Stimulated activated CD4-positive, alpha-beta T cell treated with anti-CD3 and anti-CD28 coated beads, Interleukin-1b, Interleukin-23, amount 100 ng/mL, for 4 hours (primary cell): Measurements from ENCODE around the gene POU2F1.

Experiments used
- DNase-seq, 2 donors: peaks; one replicate each; pipeline ENCODE4 v3.0.0-alpha.2; 2020; ENCODE audit warnings: low read depth in 2 of 2

The POU2F1 gene

DNA sequence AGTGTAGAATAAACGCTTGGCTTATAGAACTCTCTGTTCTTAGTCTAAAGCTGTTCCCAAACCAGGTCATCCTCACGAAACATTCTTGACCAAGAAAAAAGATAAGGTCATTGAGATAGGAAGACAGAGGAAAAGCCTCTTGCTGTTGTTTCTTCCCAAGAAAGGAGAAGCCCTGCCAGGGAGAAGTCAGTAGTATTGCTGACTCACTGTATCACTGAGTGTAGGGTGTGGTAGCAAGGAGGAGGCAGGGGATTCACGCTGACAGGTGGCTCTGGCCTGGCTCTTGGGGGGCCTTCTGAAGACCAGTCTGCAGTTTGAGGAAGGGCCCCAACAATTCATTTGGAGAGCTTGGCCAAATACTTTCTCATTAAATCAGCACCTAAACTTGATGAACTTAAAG, 199.8 kb downstream of the POU2F1 start:
- DNase-seq: no peak

DNA sequence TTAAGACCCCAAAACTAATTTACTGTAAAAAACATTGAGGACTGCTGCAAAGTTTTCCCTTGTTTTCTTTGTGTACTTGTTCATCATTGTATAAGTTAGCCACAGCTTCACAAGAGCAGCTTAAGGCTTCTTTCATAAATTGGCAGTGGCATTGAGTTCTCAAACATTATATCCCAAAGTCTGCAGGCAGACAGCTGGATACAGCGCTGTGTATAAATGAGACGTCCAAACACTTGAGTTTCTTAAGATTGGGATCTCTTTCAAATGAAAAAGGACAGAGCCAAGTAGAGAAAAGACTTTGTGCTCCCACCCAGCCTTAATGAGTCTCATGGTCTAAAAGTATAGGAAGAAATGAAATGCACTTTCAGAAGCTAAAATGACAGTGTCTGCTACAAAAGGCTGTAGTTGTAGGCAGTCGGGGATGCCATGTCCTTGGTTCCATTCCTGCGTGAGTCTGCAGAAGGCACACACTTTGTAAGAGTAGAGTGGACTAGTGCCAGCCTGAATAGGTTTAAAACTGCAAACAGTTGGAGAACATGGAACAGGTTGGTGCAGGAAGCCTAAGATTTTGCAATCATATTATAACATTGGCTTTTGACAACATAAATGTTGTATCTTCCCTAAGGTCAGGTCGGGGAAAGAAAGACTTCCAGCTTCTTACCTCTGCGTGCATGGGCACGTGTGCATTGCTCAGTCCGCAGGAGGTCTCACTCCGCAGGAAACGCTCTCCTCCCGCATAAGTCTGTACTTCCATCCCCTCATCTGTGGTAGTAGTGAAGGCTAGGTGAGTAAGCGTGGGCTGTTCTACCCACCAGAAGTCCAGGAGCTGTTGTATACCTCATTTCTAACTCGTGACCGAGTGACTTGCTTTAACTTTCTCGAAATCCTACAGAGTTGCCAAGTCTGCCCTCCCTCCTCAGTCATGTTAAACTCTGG, 203.3 kb downstream of the POU2F1 start:
- no peak for DNase-seq

DNA sequence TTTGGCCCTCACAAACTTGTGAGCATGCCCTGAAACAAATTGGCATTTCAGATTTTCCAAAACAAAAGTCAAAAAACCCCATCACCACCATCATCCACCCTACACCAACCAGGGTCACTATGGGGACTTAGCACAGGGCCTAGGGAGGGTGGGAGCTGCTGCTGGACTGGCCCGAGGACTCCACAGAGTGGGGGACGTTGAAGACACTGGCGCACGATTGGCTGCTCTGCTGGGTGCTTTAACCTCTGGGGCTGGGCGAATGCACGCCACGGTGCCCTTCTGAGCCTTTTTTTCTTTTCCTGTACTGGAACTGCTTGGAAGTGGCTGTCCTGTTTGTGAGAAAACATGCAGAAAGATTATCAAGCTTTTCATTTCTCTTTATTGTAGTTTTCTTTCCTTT, 204.8 kb downstream of the POU2F1 start:
- DNase-seq: no peak

DNA sequence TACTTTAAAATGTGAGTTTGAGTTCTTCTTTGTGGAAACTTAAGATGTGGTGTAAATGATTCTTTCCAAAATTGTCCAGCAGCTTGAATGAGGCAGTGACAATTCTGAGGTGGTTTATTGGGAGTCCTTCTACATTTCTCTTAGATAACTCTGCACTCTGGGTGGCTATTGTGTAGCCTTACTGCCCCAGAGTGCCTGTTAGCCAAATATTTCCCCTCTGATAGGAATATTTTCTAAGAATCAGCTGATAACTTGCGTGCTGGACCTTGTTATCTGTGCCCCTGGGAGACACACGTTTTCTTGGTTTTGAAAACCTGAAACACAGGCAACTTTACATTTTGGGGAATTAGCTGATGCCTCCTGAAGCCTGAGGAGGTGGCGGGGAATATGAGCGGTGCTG, 206.0 kb downstream of the POU2F1 start:
- DNase-seq: no peak

DNA sequence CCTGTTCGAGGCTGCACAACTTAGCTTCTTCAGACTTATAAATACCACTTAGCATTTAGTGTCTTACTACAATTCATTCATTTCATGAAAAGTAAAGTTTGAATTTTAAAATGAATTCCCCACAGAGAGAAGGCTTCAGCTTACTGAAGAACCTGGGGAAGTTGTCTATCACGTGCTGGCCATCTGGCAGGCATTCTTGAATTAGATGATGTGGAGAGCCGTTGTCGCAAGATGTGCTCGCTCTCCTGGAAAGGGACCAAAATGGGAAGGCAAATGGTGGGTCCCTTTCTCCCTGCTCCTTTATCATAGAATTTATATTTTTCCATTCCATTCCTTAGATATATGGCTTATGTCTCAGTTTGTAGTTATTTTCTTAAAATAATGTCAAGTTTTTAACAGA, 207.2 kb downstream of the POU2F1 start:
- no peak for DNase-seq

DNA sequence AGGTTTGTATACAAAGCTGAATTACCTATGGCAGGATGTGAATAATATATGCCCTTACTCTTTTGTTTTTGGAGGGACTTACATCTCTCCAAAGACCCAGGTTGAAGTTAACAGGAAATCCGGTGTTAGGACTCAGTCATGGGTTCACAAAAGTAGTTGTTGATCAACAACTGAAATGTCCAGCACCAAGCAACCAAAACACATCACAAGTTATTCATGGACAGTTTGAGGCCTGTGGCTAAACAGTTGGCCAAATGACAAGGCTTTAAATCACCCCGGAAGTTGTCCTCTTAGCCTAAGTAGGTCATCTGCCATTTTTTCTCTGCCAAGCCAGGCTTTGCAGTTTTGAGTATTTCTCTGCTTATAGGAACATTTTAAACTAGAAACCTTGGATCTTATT, 207.7 kb downstream of the POU2F1 start:
- no peak for DNase-seq

DNA sequence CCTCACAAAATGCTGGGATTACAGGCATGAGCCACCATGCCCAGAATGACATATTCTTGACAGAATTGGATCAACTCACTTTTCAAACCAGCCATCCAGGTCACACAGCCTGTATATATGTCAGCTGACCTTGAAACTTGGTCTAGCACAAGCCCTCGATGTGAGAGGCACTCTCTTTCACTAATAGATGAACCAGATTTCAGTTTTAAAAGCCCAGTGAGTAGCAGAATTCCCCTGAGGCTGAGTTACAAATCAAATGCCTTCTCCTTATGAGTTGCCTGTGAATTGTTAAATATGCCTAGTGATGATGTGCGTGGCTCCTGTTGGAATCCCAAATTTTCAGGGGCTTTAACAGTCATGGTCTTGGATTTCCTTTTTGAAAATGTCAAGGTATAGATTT, 208.9 kb downstream of the POU2F1 start:
- no peak for DNase-seq

DNA sequence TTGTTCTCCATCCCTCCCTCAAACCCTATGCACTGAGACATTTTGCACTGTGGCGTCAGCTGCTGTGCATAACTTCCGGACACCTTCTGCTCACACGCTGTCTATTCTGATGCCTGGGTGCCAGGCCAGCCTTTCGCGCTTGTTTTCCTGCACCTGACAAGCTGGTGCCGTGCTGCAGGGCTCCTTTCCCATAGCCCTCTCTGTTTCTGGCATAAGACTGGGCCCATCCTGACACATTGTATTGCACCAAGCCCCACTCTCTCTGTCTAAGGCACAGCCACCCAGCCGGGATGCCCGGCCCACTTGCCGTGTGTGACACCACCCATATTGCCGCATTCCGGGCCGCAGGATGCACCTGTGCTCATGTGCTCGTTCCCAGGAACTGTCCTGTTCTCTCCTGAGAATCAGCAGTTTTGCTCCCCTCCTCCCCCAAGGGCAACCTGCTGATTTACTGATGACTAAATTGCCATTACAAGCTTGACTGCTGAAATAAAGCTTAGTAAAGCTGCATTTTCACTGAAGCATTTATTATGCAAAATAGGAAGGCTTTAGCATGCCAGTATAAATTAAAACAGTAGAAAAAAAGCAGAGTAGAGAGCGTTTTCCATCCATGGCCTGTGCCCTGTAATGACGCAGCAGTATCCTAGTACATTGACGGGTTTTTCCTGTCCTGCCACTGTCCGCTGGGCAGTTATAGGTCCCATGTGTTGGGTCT, 209.6 kb downstream of the POU2F1 start:
- no peak for DNase-seq

DNA sequence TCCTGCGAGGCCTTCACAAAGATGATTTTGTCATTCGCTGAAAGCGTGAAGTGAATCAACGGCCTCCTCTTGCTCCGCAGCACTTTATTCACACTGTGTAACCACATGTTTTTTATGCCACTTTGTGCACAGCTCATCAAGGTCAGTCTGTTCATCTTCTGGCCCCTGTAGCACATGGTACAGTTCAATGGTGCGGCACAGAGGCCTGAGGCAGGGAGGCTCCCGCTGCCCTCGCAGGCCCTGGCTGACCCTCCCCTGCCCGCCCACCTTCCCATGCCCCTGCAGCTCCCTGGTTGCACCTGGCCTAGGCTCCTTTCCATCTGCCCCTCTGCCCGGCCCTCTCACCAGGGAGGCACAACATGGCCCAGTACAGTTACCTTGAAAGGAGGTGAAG, 210.2 kb downstream of the POU2F1 start:
- no peak for DNase-seq

DNA sequence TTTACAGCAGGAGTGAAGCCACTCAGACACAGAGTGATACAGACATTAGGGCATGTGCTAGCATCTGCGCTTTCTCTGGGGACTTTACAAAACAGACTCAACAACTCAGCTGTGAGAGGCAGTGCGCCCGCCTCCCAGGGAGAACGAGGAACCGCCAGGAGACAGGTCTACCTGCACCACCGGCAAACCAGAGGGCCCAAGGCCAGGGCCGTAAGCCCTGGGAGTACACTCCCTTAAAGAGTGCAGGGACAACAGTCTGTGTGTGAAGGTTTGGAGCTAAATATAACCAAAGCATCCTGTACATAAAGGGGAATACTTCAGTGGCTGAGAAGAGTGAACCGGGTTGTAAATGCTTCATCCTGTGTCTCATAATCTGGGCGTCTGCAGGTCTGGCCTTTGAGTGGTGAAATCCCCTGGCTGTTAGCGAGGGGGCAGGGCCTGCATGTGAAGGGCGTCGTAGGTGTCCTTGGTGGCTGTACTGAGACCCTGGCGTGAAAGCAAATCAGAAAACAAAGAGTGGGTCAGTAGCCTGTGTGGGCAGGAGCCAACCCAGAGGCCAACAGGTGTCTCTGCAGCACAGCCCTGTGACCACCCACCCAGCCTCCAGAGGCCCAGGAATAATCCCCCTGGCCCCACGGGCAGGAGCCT, 210.7 kb downstream of the POU2F1 start:
- DNase-seq: no peak

DNA sequence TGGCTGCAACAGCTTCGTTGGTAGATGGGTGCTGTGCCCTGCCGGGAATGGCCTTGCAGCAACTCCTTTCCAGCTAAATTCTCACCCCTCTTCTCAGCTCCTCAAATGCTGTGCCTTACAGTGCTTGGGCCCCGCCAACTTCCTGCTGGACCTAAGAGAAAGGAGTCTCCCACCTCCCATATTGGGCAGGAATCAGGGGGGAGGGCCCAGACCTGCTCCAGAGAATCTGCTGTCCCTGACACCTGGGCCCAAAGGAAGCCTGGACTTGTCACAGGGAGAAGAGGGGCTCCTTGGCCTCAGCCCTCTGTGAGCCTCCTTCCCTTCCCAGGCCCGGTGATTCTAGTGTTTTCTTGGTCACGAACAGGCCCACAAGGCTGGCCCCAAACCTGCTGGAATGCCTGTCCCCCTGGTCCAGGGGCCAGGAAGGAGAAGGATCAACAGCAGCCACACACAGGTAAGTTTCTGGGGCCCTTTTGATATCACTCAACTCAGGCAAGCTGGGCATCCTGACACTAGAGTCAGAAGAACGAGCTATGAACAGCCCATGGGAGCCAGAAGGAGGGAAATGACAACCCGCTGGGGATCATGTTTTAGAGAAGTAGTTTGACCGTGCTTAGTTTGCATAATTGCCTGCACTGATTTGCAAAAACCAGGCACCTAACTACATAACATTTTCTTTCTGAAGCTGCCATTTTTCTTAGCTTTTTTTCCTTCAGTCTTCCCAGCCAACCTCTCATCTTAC, 211.4 kb downstream of the POU2F1 start:
- no peak for DNase-seq

DNA sequence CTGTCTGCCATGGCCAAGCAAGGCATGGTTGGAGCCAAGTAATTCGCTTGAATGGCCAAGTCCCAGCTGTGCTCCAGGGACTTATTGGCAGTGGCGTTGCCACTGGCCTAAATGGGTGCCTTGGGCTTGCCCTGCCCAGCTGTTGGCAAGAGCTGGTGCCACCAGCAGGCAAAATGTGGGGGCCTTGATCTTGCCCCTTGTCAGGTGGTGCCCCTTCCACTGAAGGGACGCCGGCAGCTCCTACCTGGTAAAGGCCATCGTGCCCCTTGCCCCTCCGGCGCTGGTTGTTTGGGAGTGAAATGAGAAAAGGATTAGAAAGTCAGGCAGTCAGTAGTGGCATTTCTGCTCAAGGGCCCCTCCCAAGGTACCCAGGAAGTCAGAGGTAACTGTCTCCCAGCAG, 212.1 kb downstream of the POU2F1 start:
- no peak for DNase-seq

DNA sequence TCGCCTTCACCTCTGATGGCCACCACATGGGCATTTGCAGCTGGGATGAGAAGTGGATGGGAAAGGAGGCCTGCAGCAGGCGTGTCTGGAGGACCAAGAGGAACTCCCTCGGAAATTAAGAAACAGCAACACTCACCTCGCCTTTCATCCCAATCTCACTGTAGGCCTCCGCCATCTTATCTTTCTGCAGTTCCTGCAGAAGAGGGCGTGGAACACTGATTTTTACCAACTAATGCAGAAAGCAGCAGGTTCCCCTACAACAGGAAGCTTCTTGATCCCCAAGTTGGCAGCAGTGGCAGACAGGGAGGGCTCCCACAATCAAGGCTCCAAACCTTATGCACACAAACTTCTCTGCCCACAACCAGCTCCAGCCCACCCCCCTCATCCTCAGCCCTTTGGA, 213.2 kb downstream of the POU2F1 start:
- DNase-seq: no peak

DNA sequence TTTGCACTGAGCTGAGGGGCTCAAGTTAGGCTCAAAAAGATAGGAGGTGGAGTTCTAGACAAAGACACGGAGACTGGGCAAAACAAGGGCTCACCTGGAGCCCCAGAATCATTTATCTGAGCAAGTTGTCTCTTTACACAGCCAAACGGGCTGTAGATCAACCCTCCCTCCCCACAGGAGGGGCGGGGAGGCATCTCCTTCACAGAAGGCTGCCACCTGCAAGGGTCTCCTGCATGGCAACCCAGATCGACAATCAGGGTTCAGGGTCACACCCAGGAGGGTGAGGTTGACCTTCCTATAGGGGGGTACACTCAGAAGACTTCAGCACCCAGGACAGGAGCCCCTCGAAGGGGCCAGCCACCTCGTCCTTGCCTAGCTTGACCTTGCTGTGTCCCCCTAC, 213.6 kb downstream of the POU2F1 start:
- DNase-seq: no peak

DNA sequence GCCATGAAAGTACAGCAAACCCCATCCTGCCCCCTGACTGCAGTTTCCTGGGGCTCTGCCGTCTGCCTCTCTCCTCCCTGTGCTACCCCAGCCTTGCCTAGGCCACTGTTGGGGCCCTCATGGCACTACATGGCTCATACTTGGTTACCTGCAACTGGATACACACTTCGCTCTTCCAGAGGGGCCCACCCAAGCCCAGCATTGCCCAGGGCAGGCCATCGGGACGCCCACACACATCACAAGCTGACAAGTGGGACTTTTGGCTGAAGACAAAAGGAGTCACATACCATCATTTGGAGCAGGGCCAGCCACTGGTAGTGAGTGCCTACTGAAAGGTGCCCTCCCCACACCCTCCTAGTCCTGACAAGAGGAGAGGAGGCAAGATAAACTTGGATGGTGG, 214.8 kb downstream of the POU2F1 start:
- no peak for DNase-seq

DNA sequence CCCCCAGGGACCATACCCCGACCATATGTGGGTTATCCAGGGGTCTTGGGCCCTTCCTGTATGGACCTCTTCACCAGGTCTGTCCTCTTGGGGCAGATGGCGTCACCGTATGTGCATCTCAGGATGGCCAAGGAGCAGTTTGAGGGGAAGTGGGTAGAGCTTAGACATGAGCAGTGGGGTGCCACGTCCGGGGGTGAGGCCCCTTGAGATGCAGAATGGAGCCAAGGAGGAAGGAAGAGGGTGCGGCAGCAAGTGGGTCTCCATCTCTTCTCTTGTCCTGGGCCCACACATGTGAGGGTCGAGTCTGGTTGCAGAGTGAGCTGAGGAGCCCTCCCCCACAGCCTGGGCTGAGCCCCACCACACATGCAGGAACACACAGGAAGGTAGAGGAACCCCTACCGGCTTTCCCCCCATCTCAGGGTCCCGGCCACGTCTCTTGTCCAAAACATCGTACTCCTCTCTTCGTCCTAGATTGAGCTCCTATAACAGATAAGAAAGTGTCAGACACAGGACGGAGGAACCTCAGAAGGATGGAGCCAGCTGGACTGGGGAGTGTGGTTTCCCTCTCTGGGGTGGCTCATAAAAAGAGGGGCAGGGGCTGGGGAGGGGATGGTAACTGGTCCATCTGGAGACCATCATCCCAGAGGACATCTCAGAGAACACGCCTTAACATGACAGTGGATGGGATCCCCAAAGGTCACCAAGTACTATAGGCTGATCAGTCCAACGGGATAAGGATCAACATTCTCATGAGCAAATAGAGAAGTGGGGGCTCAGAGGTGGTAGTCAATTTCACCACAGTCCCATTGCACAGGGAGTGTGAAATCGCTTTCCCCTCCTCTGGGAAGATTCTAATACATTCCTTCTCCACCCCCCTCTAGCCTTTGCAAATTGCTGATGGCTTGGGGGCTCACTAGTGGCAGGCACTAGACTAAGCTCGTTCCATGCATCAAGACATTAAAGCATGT, 217.8 kb downstream of the POU2F1 start:
- no peak for DNase-seq

DNA sequence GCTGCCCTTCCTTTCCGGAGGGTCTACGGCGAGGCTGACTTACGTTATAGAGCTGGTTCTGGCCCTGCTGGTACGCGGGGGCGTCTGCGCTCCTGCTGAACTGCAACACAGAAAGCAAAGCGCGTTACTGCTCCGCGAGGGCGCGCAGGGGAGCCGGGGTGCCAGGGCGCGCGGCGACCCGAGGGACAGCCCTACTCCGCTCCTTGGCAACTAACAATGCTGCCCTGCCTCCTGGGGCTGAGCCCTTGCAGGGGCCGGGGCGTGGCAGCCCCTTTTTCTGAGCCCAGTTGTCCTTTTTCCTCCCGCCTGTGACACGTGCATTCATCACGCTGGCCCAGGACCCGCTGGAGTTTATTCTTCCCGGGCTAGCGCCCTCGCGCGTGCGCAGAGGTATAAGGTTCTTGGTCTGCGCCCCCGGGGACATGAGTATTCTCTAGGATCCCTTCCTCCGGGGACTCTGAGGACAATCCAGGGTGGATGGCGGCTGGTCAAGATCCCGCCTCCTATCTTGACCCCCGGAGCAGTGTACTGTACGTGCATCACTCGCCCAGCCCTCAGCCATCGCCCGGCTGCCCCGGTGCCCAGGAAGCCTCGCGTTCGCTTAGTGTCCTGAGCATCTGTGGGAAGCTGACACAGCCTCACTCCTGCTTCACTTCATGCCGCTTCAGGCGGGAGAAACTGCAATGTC, 218.8 kb downstream of the POU2F1 start:
- DNase-seq: peak in 1 of 2 donors; percentile 34

DNA sequence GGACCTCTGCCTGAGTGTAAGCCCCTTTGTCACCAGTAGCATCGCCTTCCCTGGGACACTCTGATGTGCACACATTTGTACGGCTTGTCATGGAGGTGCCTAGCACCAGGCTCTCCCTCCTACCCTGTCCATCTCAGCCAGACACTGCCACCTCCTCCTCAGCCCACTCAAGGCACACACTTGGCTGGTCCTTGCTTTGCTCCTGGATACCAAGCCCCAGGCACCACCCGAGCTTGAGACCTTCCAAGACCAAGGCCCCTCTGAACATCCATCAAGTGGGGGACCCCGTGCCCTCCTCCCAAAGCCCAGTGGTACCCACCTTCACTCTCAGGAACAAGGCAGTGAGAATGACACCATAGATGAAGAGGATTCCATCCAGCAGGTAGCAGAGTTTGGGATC, 219.7 kb downstream of the POU2F1 start:
- DNase-seq: no peak

DNA sequence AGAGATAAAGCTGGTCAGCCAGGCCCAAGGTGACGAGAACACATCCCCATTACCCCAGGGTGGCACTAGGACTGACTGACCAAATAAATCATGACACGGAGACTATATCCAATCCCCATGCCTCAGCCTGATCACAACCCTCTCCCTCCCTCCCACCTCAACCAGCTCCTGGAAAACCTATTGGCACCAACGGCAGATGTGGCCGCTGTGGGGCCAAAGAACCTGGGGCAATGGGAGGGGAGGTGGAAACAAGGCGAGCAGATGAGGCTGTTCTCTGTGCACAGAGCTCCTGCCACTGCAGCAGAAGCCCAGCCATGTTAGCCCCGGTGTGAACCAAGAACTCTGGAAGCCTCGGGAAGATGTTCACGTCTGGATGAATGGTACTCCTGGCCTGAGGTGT, 220.1 kb downstream of the POU2F1 start:
- DNase-seq: no peak

DNA sequence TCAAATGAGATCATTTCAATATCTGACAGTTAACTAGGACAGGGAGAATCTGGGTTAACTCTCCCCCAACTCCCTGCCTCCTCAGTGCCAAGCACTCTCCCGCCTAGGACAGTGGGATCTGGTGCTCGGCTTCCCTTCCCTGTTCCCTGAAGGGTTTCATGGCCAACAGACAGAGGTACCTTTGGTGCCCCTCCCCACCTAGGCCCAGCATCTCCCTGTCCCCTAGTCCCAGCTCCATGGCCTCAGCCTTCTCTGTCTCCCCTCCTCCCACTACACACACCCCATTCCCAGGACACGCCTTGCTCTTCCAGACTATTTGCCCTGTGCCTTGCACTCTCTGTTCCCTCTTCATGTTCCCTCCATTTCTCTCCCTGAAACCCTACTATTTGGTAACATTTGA, 220.5 kb downstream of the POU2F1 start:
- no peak for DNase-seq
